GM19023 (cell line): Measurements from ENCODE around the gene TRAPPC3.

ENCODE experiments used
- ATAC-seq: cut with Tn5 transposase; IDR thresholded peaks from one replicate; pipeline ENCODE4 v1.9.1; 2021; ENCODE audit warnings: mild to moderate bottlenecking, moderate library complexity; ENCODE audit not compliant: unreplicated experiment

Gene TRAPPC3

DNA sequence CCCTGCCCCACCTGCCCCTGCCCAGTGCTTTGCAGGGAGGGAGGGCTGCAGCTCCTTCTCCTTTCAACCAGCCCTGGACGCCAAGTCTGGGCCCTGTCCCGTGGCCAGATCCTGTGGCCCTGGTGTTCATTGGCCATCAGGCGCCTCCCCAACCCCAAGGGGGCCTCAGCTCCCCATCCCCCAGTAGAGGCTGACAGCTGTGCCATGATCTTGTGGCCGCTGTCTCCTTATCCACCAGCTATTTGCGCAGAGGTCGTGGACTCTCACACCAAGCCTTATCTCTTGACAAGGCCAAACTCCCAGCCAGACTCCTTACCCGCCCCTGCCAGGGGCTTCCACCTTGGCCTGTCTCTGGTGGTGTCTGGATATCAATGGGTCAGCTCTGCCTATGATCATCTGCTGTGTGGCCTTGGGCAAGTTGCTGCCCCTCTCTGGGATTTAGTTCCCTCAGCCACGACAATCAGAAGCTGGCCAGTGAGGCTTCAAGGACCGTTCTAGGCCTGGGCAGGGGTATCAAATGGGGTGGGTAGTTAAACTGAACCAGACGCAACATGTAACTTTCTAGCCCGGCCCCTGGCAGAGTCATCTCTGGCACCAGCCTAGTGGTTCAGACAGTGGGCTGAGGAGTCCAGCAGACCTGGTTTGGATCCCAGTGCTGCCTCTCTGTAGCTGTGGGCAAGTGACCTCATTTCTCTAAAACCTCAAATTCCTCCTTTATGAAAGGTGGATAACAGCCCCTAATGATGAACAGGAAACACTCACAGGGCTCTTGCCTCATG, 21.0 kb downstream of the TRAPPC3 start:
- no peak for ATAC-seq

DNA sequence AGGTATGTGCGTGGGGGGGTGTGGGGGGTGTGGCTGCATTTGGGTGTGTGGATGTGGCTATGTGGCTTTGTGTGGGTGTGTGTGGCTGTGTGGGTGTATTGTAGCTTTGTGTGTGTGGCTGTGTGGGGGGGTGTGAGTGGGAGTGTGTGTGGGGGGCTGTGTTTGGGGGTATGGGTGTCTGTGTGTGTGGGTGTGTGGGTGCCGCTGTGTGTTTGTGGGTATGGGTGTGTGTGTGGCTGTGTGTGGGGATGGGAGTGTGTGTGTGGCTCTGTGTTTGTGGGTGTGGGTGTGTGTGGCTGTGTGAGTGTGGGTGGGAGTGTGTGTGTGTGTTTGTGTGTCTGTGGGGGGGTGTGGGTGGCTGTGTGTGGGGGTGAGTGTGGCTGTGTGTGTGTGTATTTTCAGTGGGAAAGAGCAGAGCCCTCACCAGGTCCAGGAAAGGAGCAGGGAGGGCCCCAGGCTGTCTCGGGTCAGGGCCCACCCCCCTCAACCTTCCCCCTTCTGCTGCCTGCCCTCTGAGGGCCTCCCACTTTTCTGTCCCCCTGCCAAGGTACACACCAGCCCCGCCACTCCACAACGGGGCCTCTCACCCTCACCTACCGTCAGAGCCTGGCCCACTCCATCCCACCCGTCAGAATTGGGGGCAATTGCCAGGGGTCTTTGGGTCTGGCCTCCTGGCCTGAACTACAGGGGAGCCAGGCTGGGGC, 22.3 kb downstream of the TRAPPC3 start:
- ATAC-seq: no peak

DNA sequence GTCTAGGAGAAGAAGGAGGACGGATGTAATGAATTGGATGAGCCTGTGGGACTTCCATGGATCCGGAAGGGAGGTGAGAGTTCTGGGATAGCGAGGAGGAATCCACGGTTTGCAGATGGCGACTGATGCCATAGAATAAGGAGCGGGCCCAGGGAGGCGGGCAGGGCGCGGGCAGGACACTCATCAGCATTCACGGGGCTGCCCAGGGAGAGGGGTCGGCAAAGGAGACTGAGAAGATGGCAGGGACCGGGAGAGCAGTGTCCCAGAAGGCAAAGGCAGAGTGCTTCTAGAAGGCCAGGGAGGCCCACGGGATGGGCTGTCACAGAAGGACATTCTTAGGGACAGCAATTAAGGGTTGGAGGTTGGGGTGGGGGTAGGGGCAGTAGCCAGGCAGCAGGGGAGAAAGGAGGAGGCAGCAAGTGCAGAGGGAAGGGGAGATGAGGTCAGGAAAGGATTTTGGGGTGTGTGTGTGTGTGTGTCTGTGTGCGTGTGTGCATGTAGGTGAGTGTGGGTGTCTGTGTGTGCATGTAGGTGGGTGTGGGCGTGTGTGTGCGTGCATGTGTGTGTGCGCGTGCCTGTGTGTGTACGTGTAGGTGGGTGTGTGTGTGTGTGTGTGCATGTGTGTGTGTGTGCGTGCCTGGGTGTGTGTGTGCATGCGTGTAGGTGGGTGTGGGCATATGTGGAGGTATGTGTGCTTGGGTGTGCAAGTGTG, 23.1 kb downstream of the TRAPPC3 start:
- ATAC-seq: no peak

DNA sequence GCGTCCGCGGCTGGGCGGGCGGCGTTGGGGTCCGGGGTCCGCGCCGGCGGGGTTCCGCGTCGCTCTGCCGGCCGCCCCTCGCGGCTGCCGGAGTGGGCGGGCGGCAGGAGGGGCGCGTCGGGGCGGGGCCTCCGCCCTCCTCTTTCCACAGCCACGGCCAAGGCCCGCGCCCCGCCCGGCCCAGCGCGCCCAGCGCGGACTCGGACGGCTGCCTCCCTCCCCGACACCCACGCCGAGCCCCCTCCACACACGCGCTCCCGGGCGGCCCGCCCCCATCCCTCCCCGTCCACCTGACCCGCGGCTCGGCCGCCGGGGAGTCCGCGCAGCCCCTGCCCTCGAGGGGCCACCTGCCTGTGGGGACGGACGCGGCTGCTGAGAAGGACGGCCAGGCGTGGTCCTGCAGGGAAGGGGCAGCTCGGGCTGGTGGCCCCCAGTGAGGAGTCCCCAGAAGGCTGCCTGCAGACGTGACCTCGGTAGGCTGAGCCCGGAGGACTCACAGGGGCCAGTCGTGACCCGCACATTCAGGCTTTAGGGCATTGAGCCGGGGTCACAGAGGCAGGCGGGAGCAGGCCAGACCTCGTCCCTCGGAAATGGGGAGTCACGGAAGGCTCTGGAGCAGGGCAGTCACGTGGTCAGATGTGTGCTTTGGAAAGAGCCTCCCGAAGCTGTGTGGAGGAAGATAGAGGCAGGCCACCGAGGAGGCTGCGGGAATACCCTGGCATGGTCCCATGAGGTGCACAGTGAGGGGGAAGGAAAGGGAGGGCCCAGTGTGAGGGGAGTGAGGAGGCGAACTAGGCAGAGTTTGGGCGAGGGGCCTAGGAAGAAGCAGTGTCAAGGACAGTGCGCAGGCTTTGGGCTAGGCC, 23.9 kb downstream of the TRAPPC3 start, which contains the start of gene COL8A2:
Gene COL8A2, minus strand, starts transcription at position 94 of the 863 bp plus-strand sequence. CDS start 24,980 bp downstream, outside the sequence.
- ATAC-seq: no peak

DNA sequence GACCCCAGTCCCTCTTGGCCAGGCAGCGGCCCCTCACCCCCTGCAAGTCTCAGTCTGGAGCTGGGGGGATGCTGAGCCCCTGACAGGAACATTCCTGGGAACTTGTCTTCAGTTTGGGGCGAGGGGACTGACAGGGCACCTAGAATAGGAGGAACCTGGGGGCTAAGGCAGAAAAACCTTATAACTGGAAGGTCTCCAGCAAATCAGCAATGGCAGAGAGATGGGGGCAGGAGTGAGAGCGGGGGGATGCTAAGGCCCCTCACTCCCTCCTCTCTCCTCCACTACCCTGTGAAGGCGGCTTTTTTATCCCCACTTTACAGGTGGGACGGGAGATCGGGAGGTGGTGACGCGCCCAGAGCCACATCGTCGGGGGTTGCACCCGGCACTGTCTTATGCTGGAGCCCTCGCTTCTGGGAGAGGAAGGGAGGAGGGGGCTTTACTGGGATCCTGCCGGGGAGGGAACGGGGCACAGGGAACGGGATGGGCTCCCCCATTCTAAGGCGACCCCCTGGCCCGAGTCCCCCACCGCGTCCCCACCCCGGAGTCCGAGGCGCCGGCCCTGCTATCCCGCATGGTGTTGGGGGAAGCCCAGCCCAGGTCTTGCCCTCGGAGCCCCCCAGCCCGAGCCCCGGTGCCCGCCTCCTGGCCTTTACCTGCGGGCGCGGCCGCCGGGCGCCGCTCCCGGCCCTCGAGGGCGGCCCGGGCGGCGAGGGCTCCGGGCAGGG, 24.7 kb downstream of the TRAPPC3 start:
- no peak for ATAC-seq

DNA sequence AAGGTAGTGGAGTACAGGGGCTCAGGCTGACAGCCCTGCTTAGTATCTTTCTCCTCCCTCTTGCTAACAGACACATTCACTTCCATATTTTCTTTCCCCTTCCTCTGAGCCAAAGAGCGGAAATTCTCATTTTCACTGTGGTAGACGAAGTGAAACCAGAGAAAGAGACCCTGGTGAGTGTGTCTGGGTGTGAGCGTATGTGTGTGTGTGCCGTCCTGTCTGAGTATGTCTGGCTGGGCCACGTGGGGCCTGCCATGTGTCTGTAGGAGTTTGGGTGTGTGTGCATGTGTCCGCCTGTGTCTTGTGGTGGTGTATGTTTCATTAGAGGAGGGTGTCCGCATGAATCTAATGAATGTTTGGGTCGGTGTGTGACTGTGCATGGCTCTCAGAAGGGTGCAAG, 25.9 kb downstream of the TRAPPC3 start:
- no peak for ATAC-seq

DNA sequence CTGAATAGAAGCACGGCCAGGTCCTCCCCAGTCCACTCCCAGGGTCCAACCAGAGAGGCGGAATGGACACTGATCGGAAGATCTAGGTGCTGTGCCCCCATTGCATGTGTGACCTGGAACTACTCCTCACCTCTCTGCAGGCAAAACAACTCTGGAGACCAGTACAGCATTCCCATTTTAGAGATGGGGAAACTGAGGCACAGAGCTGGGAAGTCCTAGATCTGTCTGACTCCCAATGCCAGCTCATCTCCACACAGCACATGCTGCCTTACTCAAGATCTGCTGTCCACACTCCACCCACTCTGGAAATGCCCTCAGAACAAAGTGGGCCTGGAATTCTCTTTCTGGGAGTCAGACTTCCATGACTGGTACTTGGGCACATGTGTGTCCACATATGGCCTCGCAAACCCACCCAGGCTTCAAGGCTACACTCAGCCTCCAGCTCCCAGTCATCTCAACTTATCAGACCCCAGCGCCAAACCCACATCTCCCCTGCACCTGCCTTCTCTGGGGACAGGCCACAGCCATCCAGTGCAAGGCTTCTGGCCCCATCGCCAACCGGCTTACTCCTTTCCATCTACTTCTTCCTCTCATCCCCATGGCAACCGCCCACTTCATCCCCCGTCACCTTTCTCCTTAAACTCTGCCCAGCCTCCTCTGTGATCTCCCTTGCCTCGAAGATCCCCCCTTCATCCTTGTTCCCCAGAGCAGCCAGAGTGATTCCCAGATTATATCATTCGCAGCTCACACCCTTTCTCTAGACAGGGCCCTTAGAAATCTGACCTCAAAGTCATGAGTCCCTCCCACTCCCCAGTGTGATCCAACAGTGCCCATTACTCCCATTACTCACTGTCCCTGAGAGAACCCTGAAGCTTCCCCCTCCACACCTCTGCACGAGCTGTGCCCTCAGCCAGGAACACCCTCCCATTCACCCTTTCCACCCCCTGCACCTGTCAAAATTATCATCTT, 26.9 kb downstream of the TRAPPC3 start:
- ATAC-seq: no peak

DNA sequence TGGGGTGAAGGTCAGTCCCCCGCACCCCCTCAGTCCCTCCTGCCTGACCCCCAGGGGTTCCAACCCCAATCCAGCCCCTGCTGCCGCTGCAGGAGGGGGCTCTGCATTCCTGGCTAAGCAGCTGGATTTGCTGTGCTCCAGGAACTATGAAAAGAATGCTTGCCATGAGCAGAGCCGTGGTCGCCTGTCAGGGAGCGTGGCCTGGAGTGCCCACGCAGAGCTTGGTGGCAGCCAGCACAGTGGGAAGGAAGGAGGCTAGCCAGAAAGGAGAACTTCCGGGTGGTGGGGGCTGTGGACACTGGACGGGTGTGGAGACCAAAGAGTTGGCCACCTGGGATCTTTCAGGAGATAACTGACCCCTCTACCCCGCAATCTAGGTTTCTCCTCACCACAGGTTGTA, 29.8 kb downstream of the TRAPPC3 start:
- ATAC-seq: no peak

DNA sequence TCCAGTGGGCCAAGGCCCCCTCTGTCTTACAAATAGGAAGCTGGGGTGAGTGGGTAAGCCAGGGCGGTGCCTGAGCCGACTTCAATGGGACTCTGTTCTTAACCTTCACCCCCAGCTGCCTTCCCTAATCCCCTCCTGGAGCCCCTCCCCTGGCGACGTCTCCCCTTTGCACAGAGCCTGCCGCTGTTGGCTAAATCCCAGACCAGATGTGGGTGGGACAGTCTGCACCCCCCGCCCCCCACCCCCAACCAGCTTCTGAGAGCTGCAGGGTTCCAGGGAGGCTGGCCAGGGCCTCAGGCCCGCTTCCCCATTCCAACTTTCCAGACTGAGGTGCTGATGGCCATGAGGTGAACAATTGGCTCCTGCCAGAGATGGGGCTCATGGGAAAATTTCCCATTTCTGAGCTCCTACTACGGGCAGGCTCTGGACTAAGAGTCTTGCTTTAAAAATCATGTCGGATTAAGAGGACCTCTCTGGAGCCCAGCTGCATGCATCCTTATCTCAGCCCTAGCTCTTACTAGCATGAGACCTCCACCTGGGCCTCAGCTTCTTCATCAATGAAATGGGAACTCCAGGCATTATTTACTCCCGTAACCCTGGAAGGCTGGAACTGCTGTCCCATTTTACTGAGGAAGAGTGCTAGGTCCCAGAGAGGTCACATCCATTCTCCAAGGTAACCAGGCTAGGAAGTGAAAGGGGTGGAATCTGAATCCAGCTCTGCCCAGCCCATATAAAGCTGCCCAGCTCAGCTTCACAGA, 30.7 kb downstream of the TRAPPC3 start:
- no peak for ATAC-seq

DNA sequence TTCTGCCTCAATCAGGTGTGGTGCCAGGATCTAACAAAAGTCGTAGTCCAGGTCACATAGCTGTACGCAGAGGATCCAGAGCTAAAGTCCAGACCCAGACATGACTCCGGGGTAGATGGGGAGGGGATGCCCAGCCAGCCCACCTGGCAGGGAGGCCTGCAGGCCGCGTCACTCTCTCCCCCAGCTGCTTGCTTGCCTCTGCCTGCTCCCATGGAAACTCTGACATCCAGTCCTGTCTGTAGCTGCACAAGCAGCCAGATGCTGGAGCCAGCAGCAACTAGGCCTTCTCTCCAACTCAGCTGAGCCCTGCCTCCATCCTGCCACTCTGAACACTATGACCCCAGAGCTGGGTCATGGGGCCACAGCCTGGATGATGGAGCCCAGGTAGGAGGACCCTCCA, 32.4 kb downstream of the TRAPPC3 start:
- no peak for ATAC-seq

DNA sequence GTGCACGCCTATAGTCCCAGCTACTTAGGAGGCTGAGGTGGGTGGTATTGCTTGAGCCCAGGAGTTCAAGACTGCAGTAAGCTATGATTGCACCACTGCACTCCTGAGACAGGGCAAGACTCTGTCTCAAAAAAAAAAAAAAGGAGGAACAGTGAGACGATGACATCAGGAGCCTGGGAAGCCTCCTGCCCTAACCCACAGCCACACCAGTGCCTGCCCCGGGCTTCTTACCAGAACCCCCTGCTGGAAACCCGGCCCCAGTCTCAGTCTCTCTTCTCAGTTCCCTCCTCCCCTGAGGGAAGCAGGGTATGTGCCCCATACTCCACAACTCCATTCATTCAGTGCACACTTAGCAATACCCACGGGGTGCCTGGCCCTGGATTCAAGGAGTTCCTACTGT, 33.4 kb downstream of the TRAPPC3 start:
- no peak for ATAC-seq

DNA sequence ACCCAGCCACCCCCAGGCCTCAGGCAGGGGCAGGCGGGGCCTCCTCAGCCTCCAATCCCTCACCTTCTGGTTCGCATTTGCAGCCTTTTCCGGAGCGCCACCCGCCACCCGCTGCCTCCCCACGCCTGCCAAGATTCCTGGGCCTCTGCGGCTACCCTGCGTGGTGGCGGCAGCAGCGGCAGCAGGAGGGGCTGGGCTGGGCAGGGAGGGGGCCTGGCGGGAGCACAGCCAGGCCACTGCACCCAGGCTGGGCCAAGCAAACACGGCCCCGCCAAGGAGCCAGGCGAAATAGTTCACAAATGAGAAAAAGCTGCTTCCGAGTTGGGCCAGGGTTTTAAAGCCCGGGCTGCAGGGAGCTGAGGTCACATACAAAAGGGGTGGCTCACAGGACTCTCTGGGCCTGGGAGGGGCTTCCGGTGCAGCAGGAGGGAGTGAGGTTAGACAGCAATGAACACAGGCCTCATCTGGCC, 34.1 kb downstream of the TRAPPC3 start:
- no peak for ATAC-seq

DNA sequence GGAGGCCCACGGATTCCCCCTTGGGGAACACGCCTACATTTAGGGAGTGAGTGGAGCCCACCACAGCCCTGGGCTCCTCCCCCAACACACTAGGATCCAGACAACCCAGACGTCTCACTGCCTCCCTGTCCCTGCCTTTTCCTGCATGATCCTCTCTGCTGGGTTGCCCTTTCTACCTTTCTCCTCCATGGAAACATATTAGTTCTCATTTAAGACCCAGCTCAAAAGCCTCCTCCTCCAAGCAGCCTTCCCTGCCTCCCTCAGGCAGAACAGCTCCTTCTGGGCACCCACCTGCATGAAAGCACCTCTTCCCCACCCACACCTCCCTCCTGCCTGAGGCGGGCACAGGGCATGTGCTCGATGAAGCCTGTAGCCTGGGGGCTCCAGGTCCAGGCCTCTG, 34.9 kb downstream of the TRAPPC3 start:
- ATAC-seq: no peak

DNA sequence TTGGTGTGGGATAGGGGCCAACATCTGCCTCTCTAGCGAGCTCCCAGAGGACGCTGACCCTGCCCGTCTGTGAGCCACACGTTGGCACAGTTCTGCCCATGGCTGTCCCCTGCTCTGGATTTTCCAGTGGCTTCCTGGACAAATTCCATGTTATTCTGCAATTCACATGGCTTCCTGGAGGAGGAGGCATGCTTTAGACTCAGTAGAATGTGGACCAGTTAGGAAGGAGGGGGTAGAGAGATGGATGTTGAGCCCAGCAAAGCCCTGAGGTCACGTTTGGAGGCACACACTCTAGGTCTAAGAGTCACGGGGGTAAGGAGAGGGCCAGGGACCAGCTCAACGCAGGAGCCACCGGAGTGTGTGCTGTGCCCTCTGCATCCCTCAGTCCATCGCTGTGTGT, 36.5 kb downstream of the TRAPPC3 start:
- ATAC-seq: no peak

DNA sequence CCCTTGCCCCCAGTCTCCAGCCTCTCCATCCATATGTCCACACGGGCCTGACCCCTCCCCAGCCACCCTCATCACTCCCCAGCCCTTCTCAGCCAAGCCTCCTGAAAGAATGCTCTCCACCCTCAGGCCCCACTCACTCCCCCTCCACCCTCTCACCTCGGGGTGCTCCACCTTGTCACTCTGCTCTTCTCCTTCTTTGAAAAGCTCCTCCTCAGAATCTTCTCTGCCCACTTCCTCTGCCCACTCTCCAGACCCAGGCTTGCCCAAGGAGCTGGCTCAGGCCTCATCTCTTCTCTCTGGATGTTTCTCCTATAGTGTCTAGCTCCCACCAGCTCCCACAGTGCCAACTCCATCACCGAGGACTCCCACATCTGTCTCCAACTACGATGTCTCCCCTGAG, 38.1 kb downstream of the TRAPPC3 start:
- no peak for ATAC-seq

DNA sequence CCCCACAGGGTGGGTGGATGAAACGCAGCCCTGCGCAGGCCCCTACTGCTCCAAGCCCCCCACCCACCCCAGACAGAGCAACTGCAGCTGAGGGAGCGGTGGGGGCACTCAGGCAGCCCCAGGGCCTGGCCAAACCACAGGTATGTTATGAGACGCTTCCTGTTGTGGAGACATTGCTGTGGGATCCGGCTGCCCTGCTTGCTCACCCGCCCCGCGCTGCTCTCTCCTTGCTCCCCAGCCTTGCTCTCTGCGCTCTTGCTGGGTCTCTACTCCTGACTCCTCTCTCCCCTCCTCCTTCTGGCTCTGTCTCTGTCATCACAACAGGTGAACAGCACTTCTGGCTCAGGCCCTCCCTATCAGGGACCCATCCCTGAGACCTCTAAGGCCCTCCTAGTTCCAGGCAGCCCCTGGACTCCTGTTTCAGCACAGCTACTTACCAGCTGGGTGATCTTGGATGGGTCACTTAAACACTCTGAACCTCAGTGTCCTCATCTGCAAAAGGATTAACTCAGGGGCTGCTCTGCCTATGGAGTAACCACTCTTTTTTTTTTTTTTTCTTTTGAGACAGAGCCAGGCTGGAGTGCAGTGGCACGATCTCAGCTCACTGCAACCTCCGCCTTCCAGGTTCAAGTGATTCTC, 40.1 kb downstream of the TRAPPC3 start:
- ATAC-seq: no peak

DNA sequence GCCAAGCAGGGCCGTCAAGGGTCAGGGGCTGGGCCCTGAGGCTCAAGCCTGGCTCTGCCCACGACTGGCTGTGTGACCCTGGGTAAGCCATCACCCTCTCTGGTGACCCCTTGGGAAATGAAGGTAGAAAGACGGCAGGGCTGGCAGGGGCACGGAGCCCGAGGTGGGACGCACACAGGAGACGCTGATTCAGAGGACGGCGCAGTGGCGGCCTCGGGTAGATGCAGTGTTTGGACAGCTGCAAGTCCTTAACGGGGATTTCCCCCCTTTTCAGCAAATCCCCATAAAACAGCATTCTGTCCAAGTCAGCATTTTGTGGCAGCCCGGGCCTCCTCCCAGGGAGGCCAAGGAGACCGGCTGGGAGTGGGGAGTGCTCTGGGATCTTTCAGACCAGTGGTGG, 41.0 kb downstream of the TRAPPC3 start:
- ATAC-seq: no peak

DNA sequence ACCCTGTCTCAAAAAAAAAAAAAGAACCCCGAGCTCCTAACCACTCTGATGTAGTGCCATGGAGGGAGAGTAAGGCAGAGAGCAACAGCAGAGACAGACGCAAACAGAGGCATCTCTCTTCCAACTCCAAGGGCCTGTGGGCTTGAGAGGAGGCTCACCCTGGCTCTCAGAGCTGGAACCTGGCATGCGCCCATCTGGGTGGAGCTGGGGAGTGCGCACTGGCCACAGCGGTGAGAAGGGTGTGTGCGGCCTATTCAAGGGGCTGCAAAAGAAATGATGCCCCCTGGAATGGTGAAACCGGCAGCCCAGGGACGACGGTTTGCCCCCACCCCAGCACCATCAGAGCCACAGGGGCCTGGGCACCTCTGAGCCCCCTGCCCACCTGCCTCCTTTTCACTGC, 41.9 kb downstream of the TRAPPC3 start:
- no peak for ATAC-seq
